ENCODE measurements around the gene ACSL4.

DNA sequence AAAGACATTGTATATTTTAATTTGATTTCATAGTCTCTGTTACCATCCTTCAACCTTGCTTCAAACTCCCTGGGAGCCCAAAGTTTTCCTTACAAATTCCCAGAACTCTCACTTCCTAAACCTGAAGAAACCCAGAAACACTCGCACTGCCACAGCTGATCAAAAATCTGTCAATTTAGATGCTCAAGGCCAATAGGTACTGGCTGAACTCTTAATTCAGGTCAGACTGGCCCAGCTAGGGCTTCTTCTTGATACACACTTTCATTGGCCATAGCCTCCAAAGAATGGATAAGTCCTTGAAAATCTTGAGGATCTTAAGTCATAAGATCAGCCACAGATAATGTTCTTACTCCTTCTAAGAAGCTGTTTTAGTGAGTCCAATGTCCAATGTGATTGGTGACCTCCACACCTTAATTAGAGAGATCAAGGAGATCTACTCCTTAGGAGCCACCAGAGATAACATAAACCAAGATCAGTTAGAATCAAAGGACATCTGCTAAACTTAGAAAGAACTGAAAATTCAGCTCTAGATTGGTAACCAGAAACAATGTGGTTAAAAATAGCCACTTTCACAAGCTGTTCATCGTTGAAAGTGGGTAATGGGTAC, 51.5 kb downstream of the ACSL4 start:
- TF ChIP-seq, protein P1, sequence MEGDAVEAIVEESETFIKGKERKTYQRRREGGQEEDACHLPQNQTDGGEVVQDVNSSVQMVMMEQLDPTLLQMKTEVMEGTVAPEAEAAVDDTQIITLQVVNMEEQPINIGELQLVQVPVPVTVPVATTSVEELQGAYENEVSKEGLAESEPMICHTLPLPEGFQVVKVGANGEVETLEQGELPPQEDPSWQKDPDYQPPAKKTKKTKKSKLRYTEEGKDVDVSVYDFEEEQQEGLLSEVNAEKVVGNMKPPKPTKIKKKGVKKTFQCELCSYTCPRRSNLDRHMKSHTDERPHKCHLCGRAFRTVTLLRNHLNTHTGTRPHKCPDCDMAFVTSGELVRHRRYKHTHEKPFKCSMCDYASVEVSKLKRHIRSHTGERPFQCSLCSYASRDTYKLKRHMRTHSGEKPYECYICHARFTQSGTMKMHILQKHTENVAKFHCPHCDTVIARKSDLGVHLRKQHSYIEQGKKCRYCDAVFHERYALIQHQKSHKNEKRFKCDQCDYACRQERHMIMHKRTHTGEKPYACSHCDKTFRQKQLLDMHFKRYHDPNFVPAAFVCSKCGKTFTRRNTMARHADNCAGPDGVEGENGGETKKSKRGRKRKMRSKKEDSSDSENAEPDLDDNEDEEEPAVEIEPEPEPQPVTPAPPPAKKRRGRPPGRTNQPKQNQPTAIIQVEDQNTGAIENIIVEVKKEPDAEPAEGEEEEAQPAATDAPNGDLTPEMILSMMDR (conservative IDR thresholded peaks at IDR 0.05; ENCODE audit: low read length): no peak
- TF ChIP-seq EZH2phosphoT487 (IDR thresholded peaks at IDR 0.05; ENCODE audit: borderline replicate concordance): no peak

Measured in Loucy (cell line).